Nucleus accumbens (tissue), 56 donors: ENCODE results near the gene ANKHD1.

Source experiments
- DNase-seq, 56 donors: peaks; one replicate each; lab custom pipeline; 2025; lab: John Stamatoyannopoulos, UW

The ANKHD1 gene

DNA sequence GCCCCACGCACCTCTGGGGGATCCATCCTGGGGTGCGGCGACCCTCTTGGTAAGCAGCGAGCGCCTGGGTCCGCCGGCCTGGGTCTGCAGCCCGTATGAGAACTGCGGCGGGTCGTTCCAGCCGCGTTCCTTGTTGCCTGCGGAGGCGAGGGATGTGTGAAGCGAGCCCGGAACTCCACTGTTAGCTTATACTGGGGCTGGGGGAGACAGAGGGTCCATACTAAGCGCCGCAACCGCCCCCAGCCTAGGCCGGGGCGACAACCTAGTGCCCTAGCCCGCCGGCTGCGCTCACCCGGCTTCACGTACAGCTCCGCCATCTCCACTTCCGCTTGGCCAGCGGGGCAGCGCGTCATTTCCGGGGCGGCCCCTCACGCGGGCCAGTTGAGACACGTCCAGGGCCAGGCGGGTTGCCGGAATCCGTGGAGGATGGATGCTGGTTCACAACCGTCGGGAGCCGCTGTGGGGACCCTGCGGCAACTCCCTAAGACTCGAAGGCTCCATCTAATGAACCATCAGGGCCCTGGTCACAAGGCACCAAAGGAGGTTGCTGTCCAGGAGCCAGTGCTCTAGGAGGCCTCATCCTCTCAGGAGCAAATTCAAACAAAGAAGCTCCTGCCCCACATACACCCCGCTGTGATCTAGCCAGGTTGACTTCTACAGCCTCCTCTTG is 155.6 kb downstream of the ANKHD1 start, which contains the start of gene SRA1:
TSS of gene SRA1 (minus strand) at position 338 of the 670 bp plus-strand sequence. CDS start at position 317, 21 bp downstream.
- peak in 55 of 56 donors; percentile 58 to 97 (median 89) for DNase-seq

GRCh38 chr5:140557965-140558364 is 156.3 kb downstream of the ANKHD1 start:
- DNase-seq = no peak

DNA sequence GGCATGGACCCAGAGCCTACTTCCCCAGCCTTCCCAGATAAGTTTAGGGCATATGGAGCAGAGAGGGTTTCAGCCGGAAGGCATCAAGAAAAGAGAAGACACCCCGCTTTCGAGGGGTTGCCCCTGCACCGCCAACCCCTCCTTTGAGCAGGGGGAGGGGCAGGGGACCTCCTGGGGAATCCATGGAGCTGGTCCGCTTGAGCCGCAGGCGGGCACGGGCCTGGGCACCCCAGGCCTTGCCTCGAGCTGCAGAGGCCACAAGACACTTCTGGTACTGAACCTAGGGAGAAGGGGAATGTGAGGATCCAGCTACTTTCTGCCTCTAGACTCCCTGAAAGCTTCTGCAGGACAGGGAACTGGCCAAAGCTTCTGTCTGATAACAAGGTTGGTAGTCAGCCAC is 156.9 kb downstream of the ANKHD1 start:
- DNase-seq = no peak

GRCh38 chr5:140560227-140560626 is 158.6 kb downstream of the ANKHD1 start:
- no peak for DNase-seq

- no peak for DNase-seq
Observed at GRCh38 chr5:140561753-140562523, 160.3 kb downstream of the ANKHD1 start.

DNA sequence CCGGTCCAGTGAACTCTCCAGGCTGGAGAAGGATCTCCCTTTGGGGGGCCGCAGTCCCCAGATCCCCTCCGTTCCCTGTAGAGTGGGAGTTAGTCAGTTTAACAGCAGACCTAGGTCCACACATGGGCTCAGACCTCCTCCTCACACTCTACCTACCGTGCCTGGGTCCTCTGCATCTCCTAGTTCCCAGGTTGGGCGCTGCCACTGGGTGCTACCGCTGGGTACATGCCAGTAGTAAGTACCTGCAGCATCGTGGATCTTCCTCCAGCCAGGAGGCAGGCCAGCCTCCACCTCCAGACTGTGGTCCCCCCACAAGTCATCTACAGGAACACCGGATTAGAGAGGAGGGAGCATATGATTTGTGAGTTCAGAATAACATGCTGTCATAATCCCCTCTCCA is 162.0 kb downstream of the ANKHD1 start:
- peak in 3 of 56 donors; percentile 16 to 47 (median 25) for DNase-seq

DNA sequence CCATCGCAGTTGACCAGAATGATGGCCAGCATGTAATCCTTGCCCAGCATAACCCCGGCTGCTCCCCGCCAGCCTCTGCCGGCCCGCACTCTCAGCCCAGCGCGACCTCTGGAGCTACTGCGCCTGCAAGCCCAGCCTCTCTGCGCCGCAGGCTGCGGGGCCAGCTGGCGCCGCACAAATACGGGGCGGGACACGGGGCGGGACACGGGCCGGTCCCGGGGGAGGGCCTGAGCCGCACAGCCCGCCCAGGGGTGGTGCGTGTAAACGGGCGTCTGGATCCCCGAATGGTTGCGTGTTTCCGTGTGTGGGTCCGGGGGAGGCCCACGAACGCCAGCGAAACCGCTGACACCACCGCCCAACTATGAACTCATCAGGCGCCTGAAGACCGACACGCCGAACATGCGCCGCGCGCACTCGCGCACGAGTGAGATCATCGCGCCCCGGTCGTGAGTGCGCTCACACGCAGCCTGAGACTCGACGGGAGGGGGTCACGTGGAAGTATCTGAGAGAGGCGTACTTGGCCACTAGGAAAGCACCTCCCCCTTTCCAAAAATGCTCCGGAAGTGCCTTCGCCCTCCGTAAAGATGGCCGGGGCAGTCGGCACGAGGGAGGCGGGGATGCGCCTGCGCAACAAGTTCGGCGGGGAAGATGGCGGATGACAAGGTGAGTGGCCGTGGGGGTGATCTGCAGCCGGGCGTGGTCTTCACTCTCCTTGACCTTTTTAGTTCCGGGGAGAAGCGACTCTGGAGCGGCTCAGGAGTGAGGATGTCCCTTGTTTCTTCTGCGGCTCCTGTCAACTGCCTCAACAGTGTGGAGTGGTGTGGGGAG is 162.8 kb downstream of the ANKHD1 start, which contains the start of the genes APBB3 and SLC35A4:
TSS of gene APBB3 (minus strand) at position 403 of the 828 bp plus-strand sequence. CDS start at position 50, 353 bp downstream.
TSS of gene SLC35A4 (plus strand) at position 633 of the 828 bp plus-strand sequence. CDS start 2,342 bp downstream, outside the sequence.
- peak; percentile 87 to 100 (median 98) for DNase-seq

DNA sequence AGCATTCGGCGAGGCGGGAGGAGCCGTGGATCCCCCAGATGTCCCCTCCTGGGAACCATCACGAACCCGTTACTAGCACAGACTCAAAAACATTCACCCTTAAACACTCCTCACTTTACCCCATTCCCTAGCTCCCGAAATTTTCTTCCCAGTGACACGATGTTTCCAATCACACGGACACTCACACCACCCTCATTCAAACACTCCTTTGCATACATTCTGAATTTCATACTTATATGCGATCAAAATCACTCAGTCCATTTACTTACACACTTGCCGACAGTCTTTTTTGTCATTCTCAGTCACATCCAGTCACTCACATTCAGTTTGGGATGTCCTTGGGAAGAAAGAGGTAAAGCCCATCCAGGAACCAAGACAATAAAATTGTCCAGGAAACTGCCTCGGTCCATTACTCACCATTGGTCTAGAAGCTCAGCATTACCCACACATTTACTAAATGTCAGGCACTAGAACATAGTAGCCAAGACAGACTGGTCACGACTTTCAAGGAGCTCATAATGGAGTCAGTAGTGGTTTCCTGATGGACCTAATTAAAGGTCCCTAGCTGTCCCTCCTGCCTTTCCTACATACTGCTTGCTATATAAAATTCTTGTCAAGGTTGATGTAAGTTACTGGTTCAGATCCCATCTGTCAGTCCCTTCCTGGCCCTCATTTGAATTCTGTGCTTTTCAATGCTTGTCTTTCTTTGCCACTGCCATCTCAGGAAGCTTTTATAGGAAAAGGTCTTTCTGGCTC is 163.6 kb downstream of the ANKHD1 start:
- DNase-seq = no peak

DNA sequence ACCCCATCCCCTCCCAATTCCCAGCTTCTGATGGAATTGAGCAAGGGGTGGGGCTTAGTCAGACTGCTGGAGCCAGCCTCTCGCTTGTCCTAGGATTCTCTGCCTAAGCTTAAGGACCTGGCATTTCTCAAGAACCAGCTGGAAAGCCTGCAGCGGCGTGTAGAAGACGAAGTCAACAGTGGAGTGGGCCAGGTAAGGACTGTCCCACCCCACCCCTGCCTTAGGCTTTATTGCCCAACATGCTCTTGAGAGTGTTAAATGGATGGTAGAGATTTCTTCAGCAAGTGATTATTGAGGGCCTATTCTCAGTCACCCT is 164.1 kb downstream of the ANKHD1 start:
- no peak for DNase-seq

DNA sequence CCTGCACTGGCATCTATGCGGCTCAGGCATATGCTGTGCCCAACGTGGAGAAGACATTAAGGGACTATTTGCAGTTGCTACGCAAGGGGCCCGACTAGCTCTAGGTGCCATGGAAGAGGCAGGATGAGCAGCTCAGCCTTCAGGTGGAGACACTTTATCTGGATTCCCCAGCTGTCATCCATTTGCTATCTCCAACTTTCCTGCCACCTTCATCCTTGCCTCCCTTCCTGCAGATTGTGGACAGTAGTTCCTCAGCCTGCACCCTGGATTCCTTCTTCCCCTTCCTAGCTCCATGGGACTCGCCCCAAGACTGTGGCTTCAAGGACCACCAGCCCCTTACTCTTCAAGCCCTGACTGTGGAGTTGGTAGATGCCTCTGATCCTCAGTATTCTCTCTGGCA is 165.0 kb downstream of the ANKHD1 start:
- no peak for DNase-seq

GRCh38 chr5:140567136-140567818 is 165.6 kb downstream of the ANKHD1 start:
- no peak for DNase-seq

- DNase-seq = no peak
Observed at GRCh38 chr5:140567871-140568270, 166.2 kb downstream of the ANKHD1 start.

DNA sequence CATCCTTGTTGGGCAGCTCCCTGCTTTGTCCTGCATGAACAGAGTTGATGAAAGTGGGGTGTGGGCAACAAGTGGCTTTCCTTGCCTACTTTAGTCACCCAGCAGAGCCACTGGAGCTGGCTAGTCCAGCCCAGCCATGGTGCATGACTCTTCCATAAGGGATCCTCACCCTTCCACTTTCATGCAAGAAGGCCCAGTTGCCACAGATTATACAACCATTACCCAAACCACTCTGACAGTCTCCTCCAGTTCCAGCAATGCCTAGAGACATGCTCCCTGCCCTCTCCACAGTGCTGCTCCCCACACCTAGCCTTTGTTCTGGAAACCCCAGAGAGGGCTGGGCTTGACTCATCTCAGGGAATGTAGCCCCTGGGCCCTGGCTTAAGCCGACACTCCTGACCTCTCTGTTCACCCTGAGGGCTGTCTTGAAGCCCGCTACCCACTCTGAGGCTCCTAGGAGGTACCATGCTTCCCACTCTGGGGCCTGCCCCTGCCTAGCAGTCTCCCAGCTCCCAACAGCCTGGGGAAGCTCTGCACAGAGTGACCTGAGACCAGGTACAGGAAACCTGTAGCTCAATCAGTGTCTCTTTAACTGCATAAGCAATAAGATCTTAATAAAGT is 166.9 kb downstream of the ANKHD1 start:
- no peak for DNase-seq

GRCh38 chr5:140569197-140569596 is 167.6 kb downstream of the ANKHD1 start:
- DNase-seq = no peak

DNA sequence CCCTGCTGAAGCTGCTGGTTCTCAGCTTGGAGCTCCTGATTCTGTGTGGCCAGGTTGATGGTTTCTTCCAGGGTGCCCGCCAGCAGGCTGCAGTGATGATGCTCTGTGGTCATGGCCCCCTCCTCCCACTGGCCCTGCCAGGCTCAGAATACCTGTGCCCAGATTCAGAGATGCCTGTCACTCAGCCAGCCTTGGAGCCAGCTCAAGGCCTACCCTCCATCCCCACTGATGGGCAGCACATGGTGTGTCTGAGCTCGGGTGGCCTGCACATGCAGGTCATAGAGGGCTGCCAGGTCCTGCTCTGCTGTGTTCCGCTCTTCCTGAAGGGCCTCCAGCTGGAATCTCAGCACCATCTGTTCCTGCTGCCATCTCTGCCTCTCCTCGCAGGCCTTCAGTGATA is 168.4 kb downstream of the ANKHD1 start:
- no peak for DNase-seq

GRCh38 chr5:140570488-140570887 is 168.9 kb downstream of the ANKHD1 start:
- no peak for DNase-seq

GRCh38 chr5:140571105-140571504 is 169.5 kb downstream of the ANKHD1 start:
- no peak for DNase-seq

DNA sequence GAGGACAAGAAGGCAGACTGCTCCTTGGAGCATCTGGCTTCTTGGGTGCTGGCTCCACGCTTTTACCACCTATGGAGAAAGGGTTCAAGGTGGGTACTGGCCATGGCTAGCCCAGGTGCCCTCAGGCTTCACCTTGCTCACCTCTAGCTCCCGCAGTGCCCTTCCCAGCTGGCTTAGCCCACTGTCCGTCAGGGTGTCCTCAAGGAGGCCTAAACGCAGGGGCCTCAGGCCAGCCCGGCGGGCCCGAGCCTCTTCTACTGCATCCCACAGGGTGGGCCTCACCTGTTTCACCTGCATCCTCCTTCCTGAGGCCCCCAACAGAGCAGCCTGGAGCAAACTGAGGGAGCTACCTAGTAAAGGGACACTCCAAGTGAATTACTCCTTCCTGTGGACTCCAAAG is 172.1 kb downstream of the ANKHD1 start:
- no peak for DNase-seq

DNA sequence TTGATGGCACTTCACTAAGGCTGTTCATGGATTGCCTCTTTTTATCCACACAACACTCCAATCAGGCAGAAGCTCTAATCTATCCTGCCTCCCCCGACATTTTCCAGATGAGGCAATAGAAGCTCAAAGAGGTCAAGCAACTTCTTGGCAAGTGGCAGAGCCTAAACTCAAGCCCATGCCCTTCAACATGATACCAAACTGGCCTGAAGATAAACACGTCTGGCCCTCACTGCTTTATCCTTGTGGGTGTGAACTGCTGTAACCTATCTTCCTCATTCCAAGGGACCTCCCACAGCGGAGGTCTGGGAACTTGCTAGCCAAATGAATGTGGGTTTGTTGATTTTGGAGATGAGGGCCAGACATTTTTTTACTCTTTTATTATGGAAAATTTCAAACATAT is 172.5 kb downstream of the ANKHD1 start:
- DNase-seq = no peak
